ENCODE measurements around the gene SMIM41. TPM values are rescaled to one million over a fixed set of nuclear protein-coding genes. Genes with fewer than 3 reads are reported as not detected.

SMIM41 gene
- total RNA-seq, result 0.23 TPM in 1 of 2 replicates, not detected in the other

DNA sequence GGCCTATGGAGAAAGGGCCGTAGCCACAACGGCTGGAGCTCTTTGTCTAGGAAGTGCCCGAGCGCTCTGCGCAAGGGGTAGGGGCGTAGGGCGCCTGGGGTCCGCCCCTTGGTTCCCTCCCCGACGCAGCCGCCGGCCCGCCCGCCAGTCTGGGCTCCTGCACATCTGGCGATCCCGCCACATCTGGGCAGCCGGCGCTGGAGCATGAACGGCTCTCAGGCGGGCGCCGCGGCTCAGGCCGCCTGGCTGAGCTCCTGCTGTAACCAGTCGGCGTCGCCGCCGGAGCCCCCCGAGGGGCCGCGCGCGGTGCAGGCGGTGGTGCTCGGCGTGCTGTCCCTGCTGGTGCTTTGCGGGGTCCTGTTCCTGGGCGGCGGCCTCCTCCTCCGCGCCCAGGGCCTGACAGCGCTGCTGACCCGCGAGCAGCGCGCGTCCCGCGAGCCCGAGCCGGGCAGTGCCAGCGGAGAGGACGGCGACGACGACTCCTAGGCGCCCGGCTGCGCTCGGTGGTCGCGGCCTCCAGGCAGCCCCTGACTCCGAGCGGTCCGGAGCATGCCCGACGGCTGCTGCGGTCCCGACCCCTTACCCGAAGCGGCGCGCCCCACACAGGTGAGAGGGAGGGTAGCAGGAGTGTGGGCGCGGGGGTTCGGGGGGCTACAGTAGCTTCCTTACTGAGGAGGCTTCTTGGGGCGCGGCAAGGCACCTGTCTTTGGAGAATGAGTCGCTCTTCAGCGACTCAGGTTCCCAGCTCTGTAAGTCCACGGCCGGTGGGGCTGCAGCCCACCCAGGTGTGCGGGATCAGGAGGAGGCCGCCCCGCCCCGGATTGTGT is at the start of gene SMIM41:
SMIM41 (plus strand) TSS at position 129 of the 827 bp plus-strand sequence; CDS start at position 205, 76 bp downstream.

DNA sequence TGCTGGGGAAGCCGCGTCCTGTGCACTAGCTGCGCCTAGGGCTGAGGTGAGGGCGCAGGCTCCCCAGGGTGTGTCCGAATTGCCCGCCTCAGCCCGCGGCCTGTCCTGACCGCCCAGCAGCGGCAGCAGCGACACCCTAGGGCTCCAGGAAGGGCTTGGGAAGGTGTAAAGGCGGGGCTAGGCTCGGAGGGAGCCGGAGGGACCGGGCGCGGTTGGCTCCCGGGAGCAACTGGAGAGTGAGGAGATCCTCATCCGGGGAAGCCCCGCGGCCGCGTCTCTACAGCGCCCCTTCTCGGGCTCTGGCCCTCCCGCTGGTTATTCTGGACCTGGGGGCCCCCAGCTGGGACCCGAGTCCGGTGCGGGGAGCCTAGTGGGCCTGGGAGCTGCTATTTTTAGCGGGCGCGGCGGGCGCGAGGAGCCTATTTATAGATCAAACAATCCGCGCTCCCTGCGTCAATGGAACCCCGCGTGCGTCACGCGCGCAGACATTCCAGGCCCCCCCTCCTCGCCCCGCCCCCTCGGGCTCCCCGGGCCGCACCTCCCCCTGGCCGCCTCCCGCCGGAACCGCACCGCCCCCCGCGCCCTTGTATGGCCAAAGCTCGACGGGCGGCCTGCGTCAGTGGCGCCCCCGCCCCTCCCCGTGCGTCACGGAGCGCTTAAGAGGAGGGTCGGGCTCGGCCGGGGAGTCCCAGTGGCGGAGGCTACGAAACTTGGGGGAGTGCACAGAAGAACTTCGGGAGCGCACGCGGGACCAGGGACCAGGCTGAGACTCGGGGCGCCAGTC is 28.6 kb upstream of the SMIM41 start, which contains the start of gene NR4A1:
NR4A1 (plus strand) TSS at position 685 of the 784 bp plus-strand sequence. CDS start 2,887 bp downstream, outside the sequence.

DNA sequence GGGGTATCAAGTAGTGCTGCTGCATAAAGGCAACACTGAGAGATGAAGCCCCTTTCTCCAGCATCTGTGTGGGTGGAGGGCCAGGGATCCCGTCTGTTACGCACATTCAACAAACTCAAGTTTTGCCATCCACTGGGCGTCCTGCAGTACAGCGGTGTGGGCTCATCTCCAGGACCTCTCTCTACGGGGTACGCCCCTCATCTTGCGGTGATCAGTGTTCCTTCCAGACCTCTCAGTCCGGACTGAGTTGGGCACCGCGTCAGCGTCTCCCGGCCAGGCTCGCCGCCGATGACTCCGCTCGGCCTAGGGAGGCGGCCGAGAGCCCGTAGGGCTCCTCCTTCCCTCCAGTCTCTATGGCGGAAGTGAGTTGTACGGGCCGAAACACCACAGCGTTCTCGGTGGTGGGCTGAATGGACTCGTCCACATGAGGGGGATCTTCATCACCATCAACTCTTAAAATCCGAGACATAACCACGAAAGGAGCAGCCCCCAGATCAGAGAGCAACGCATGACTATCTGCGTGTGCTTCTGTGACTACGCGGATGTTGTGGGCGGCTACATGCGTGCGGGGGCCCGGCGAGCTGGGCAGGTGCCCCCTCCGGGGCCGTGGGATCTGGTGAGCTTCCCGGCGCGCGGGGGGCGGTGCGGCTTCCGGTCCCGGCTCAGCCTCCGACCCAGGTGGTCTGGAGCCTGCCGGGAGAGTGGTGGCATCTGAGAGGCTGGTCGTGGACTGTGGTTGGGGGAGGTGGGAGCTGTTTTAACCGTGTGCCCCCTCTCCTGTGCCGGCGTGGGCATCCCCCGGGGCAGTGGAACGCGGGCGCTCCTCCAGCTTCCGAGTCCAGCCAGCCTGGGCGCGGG is 9.9 kb upstream of the SMIM41 start, which contains the start of gene ATG101:
ATG101 (plus strand) TSS at position 652 of the 858 bp plus-strand sequence. CDS start 3,673 bp downstream, outside the sequence.

Other genes starting within 250 kb of the SMIM41 start
- under 0.01 and 0.09 TPM in 2 replicates for gene FIGNL2, start 231.0 kb upstream of the SMIM41 start, total RNA-seq
- gene ANKRD33, start 191.6 kb upstream of the SMIM41 start, total RNA-seq, result not detected in 2 replicates
- gene ACVRL1, start 172.2 kb upstream of the SMIM41 start, total RNA-seq, result 3.9 and 4.4 TPM in 2 replicates
- 8.0 and 11.1 TPM in 2 replicates for gene ACVR1B, start 128.0 kb upstream of the SMIM41 start, total RNA-seq
- 0.28 and 1.5 TPM in 2 replicates for gene TAMALIN, start 72.8 kb upstream of the SMIM41 start, total RNA-seq
- gene NR4A1, start 28.3 kb upstream of the SMIM41 start, total RNA-seq, result 0.89 and 1.5 TPM in 2 replicates
- 69.7 and 90.9 TPM in 2 replicates for gene ATG101, start 9.7 kb upstream of the SMIM41 start, total RNA-seq
- gene KRT80, start 112.3 kb downstream of the SMIM41 start, total RNA-seq, result 0.30 and 0.83 TPM in 2 replicates
- 1.8 and 2.1 TPM in 2 replicates for gene KRT7, start 153.5 kb downstream of the SMIM41 start, total RNA-seq
- gene KRT86, start 194.9 kb downstream of the SMIM41 start, total RNA-seq, result 0.09 TPM in 1 of 2 replicates, not detected in the other
- not detected in 2 replicates for gene KRT81, start 211.8 kb downstream of the SMIM41 start, total RNA-seq
- not detected in 2 replicates for gene KRT83, start 241.7 kb downstream of the SMIM41 start, total RNA-seq